HG02973 (cell line): ENCODE data around the gene REPS1.
A peak's percentile ranks its signal among the peaks of the same experiment; 100 is the strongest.
"Not testable (repeated sequence)": the region's sequence is repeated elsewhere in the genome, so short reads cannot be mapped to it uniquely, and the experiment has no call there.

ENCODE experiments used
- ATAC-seq: cut with Tn5 transposase; IDR thresholded peaks from one replicate; pipeline ENCODE4 v1.9.1; 2021; ENCODE audit warnings: moderate library complexity; ENCODE audit not compliant: unreplicated experiment

The REPS1 gene

DNA sequence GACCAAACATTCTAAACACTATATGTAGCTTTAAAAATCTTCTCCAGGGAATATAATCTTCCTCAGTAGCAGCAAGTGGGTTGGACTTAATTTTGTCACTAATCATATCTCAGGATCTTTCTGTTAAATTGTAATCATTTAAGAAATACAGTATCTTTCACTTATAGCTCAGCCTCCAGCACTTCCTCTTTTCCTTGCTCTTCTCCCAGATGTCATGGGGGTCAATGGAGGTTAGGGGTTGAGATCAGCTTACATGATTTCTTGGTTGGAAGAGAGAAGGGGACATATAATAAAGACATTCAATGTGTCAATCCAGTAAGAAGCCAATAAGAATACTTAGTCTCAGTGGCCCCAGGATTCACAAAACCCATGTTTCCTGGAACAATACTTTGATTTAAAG lies 15.7 kb upstream of the REPS1 start:
- no peak for ATAC-seq

DNA sequence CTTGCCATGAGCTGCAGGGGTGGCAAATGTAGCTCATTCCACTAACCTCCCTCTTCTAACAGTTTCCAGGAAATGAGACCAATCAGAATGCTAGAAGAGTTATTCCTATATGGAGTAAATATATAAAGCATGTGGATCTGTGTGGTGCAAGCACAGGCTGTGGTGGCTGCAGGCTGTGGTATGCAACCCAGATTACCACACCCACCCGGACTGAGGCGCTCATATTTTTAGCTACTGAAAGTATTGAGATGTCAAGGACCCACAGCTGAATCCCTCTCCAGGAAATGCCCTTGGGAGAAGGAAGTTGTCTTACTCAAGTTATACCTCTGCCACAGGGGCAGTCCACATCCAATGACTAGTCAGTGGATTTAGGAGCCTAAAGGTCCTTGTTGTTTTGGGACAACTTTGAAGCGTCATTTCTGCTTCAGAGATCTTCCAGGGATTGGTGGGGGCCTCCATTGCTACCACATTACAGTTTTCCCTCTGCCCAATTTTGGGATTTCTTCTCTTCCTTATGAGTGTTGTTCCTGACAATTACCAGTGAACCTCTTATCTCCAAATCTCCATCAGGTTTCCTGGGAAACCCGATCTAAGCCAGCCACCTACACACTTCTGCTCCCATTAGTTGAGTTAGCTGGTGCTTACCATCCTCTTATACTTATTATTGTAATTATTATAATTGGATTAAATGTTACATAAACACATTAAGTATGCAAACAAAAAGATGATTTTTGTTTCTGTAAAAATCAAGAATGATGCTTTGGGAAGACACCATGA lies 12.1 kb upstream of the REPS1 start:
- ATAC-seq, result no peak

DNA sequence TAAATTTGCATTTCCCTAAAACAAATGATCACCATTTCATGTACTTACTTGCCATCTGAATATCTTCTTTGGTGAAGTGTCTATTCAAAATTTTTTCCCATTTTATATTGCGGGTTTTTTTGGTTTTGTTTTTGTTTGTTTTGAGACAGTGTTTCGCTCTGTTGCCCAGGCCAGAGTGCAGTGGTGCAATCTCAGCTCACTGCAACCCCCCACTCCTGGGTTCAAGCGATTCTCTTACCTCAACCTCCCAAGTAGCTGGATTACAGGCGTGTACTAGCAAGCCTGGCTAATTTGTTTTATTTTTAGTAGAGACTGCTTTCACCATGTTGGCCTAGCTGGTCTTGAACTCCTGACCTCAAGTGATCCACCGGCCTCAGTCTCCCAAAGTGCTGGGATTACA lies 9.1 kb upstream of the REPS1 start:
- no peak for ATAC-seq

DNA sequence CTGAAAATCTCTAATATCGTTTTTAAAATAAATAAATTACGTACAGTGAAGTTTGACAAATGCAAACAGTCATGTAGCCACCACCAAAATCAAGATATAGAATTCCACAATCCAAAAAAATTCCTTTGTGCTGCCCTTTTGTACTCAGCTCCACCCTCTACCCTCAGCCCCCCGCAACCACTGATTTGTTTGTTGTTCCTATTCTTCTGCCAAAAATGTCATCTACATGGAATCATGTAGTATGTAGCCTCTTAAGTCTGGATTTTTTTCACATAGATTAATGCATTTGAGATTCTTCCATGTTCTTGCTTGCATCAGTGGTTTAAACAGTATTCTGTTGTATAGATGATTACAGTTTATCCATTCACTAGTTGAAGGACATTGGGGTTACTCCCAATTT lies 8.5 kb upstream of the REPS1 start:
- no peak for ATAC-seq

DNA sequence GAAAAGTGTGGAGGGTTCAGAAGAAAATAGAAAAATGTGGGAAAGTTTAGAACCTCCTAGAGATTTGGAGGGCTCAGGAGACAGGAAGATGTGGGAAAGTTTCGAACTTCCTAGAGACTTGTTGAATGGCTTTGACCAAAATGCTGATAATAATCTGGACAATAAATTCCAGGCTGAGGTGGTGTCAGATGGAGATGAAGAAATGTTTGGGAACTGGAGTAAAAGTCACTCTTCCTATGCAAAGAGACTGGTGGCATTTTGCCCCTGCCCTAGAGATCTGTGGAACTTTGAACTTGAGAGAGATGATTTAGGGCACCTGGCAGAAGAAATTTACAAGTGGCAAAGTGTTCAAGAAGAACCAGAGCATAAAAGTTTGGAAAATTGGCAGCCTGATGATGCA lies 5.4 kb upstream of the REPS1 start:
- not testable (repeated sequence) for ATAC-seq

DNA sequence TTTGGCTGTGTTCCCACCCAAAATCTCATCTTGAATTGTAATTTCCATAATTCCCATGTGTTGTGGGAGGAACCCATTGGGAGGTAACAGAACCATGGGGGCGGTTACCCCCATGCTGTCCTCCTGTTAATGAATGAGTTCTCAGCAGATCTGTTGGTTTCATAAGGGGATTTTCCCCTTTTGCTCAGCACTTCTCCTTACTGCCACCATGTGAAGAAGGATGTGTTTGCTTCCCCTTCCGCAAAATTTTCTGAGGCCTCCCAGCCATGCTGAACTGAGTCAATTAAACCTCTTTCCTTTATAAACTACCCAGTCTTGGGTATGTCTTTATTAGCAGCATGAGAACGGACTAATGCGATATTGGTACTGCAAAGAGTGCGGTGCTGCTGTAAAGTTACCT lies 4.9 kb upstream of the REPS1 start:
- not testable (repeated sequence) for ATAC-seq

DNA sequence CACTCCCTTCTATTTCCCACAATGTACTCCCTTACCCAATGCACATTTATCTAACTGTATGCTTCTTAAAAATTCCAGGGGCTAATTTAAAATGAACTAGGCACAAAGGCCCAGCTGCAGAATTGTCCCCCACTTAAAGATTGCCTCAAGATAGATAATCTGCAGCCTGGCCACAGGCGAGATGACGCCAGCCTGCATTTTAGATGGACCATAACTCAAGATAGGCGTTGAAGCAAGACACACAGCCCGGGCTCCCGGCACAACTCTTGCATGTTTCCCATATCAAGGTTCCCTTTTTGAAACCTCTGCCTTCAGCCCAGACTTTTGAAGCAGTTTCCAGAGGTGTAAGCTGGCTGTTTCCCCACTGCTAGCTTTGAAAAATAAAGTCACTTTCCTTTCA lies 3.2 kb upstream of the REPS1 start:
- no peak for ATAC-seq

DNA sequence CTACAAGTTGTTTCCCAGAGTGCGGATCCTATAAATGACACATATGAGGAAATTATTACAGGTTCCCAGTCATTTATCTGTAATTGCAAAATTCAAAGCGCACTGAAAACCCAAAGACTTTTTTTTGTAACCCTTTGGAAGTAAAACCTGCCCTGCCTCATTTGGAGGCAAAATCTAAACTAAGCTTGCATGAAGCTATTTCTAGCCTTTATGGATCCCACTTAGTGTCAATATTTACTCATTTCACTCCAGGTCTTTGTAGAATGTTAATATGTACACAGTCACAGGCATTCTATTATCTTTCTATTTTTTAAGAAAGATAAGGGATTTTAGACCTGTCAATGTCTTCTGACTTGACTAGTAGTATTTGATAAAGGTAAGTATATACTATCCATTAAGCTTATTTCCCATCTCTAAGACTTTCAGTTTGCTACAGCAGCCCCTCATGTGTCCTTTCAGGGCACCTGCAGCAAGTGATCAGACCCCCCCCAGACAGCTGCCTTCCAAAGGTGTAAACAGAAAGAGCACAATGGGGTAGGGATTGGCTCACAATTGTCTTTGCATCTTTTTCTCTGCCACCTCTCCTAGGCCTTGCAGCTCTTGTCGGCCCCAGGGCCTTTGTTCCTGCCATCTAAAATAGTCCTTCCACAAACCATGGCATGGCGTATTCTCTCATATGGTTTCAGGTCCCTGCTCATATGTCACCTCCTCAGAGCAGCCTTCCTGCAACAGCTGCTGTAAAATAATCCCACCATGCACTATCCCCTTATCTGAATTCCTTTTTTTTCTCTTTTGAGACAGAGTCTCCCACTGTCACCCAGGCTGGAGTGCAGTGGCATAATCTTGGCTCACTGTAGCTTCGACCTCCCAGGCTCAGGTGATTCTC lies 1.3 kb upstream of the REPS1 start:
- no peak for ATAC-seq

DNA sequence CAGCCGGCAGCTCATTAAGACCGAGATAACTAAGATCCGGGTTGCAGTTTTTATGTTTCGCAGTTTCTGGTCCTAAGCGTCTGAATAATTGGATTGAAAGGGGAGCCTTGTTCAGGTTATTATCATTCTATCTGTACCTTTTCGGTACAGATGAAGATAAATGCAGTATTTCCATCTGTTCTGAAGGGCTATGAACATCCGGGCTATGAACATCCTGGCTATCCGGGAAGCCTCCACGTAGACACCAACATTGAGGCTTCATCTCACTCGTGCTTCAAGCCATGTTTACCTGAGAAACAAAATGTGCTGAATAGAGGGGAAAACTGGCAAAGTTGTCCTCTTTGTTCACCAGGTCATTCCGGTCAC lies 399 bp upstream of the REPS1 start:
- ATAC-seq, result peak; percentile 7

DNA sequence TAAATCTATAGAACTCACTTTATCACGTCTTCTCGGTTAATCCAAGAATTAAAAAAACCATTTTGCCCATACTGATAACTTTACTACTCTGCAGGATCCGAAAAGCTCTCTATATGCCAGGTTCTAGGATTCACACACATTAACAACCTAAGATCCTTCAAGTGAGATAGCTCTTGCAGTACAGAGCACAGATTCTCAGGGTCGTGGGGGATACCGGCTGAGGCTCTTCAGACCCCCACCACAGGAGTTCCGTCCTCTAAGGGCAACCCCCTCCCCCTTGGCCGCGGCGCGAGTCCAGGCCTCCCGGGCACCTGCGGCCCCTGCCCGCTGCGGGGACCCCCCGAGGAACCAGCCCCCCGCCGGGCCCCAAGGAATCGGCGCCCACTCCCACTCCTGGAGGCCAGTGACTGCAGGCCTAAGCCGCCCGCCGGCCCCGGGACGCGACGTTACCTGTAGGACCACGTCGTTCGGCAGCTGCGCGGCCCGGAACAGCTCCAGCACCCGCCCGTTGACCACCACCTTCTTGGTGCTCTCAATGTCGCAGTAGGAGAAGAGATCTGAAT lies 892 bp downstream of the REPS1 start:
- no peak for ATAC-seq

DNA sequence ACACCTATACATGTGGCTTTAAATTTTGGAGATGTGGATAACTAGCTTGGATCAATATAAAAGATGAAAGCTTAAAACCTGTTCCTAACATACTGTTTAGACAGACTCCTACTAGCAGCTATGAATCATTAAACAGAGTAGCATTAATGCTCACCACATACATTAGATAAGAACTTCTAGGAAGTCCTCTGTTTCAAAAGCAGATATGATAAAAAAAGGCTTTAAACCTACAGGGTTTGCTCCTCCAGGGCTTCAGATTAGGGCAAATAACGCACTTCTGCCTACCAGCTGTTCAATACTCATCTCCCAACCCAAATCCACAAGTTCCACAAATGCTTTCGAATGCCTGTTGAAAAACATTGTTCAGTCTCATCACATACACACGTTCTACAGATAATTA lies 1.5 kb downstream of the REPS1 start:
- ATAC-seq, result no peak

DNA sequence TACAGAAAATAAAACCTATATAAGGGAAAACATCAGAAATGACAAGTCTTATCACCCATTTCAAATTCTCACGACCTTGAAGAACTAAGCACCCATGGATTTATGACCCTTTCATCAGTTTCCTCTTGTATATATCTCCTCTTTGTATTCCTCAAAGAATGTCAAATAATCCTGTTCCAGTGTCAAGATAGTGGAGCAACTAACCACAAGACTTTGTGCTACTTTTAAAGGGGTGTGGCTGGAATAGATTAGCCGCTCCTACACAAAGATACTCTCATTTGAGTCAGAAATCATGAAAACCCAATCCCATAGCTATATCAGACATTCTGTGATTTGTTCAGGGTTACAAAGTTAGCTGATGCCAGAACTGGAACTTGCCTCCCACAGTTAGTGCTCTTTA lies 6.6 kb downstream of the REPS1 start:
- ATAC-seq, result no peak

DNA sequence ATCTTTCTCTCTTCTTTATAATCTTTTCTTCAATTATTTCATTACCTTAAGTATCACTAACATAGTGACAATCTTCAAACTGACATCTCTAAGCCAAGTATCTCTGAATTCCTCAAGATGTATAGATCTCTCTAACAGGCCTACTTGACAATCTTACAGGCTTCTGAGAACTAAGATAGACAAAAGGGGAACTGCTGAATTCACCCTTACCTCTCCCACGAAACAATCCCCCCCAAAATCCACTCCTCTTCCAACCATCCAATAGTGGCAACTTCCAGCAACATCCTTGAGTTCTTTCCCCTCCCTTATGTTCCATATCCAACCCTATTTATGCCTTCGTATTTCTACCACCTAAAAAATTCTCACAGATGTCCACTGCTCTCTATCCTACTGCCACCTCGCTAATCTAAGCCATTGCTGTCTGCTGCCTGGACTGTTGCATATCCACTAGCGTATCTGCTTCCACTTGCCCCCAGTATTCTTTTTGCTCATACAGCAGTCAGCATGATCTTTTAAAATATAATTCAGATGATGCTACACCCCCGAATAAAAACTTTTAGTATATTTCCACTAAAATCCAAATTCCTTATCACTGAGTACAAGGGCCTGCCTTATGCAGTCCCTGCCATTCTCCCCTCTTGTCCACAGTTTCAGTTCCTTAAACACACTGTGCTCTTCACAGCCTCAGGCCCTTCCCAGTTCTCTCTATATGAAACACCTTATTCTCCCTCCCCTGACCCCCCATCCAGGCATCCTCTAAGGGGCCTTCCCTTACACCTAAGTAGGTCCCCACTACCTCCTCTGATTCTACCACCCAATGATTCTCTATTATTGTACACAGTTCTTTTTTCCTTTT lies 8.0 kb downstream of the REPS1 start:
- ATAC-seq, result peak; percentile 43

DNA sequence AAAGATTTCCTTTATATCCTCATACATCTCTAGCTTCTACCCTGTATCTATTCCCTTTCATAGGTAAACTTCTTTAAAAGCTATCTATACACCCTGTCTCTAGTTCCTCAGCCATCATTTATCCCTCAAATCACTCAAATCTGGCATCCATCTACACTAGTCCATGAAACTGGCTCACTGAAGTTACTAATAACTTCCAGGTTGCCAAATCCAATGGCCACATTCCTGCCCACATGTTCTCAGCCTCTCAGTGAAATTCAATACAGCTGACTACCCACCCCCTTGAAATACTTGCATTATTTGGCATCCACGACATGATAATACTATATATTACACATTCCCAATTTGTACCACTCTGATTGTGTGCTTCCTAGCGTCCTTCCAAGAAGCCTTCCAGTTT lies 8.7 kb downstream of the REPS1 start:
- ATAC-seq, result no peak

DNA sequence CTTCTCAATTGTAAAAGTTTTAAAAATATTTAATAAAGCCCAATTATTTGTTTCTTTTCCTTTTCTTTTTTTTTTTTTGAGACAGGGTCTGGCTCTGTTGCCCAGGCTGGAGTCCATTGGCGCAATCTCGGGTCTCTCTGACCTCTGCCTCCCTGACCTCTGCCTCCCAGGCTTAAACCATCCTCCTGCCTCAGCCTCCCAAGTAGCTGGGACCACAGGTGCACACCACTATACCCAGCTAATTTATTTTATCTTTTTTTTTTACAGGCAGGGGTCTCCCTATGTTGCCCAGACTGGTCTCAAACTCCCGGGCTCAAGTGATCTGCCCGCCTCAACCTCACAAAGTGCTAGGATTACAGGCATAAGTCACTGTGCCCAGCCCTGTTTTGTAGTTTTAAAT lies 9.8 kb downstream of the REPS1 start:
- no peak for ATAC-seq

DNA sequence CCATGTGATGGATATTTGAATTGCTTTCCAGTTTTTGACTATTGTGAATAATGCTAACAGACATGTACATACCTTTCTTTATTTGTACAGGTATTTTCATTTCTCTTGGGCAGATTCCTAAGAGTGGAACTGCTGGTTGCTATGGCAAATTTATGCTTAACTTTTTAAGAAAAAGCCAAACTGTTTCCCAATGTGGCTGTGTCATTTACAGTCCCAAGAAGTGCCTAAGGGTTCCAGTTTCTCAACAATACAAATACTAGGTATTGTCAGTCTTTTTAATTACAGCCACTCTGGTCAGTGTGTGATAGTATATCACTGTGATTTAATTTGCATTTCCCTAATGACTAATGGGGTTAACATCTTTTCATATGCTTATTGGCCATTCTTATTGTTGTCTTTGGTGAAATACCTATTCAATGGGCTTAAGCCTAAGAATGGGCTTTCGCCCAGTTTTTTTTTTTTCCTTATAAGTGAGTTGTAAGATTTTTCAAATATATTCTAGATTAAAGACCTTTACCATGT lies 10.3 kb downstream of the REPS1 start:
- no peak for ATAC-seq

DNA sequence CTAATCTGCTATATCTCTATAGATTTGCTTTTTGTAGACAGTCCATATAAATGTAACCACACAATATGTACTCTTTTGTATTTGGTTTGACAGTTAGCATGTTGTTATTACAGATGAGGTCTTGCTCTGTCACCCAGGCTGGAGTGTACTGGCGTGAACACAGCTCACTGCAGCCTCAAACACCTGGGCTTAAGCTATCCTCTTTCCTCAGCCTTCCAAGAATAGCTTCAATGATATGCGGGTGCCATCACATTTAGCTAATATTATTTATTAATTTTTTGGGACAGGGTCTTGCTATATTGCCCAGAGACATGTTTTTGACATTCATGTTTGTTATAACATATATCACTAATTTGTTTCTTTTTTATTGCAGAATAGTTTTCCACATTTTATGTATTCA lies 10.8 kb downstream of the REPS1 start:
- ATAC-seq, result no peak

DNA sequence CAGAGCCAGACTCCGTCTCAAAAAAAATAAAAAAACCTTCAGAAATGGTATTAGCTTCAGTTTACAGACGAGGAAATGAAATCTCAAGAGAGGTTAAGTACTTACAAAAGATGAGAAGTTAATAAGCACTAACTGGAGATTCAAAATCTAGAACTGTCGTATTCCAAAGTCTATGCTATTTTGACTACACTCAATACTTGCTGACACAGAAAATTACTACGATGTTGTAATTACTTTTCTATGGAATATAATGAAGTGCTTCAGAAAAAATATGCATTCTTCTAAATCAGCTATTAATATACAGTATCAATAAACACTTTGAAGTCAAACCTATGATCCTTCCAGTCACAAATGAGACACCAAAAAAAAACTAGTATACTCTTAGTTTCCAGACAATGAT lies 12.2 kb downstream of the REPS1 start:
- no peak for ATAC-seq

DNA sequence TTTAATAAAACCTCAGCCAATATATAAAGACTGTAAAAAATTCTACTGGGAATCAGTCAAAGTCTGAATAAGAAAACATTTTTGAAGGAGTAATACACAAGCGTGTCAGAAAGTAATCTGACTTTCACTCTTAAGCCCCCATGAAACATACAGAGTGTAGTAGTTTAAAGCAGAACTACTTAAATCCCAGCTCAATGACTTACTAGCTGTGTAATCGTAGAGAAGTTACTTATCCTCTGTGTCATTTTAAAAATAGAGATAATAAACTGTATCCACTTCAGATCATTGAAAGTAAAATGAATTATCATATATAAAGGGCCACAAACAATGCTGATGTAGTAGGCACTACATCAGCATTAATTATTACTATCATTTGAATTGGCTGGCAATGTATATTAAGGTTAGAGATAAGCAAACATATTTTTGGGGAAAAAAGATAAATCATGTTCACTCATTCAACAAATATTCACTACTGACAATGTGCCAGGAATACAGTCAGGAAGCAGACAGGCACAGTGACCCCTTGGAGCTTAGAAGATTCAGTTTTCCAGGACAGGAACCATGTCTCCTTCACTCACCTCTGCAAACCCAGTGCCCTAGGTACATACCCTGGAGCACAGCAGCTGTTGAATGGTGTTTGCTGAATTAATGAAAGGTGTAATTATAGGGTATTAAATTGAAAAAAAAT lies 14.4 kb downstream of the REPS1 start:
- no peak for ATAC-seq

DNA sequence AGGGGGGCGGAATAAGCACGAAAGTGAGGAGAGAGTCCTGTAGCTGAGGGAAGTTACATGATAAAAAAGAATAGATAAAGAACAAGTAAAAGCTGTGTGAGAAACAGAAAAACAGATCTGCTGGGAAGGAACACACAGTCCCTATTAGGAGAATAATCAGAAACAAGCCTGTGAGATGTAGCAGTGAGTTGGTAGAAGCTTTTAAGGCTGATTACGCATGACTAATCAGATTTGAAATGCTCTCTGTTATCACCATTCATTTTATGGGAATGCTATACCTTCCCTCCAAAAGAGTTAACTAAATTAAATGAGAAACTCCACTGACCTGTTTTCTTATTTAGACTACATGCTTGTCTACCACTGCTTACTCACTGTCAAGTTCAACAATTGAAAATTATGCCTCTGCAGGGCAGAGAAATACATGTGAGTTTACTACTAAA lies 15.8 kb downstream of the REPS1 start:
- no peak for ATAC-seq
